A673 (cell line): ENCODE data around the gene SSH2.

Experiments
- CTCF ChIP-seq: fragments of 300-800, 200-600 bp; sonication (generic); conservative IDR thresholded peaks from 2 replicates; pipeline ENCODE4 v1.5.1; 2017; ENCODE audit warnings: low read depth, mild to moderate bottlenecking, antibody characterized with exemption, low read length, moderate library complexity, mixed read lengths
- EZH2 ChIP-seq: fragments of 200-600 bp; sonication (generic); IDR thresholded peaks from 2 replicates; pipeline ENCODE4 v1.6.1; 2017; ENCODE audit warnings: borderline replicate concordance, low read depth, mild to moderate bottlenecking, mixed read lengths, antibody characterized with exemption, low read length; ENCODE audit not compliant: poor library complexity, severe bottlenecking

GRCh38 chr17:29650396-29650795 is 279.6 kb downstream of the SSH2 start:
- TF ChIP-seq CTCF (no peak), EZH2 (no peak)
